Activated naive CD4-positive, alpha-beta T cell treated with anti-CD3 and anti-CD28 coated beads, Interleukin-2, amount 50 U/mL, for 16 hours (primary cell): Measurements from ENCODE around the gene CARD11.

Experiments used
- DNase-seq: peaks from one replicate; pipeline ENCODE4 v3.0.0-alpha.2; 2020

CARD11 gene

DNA sequence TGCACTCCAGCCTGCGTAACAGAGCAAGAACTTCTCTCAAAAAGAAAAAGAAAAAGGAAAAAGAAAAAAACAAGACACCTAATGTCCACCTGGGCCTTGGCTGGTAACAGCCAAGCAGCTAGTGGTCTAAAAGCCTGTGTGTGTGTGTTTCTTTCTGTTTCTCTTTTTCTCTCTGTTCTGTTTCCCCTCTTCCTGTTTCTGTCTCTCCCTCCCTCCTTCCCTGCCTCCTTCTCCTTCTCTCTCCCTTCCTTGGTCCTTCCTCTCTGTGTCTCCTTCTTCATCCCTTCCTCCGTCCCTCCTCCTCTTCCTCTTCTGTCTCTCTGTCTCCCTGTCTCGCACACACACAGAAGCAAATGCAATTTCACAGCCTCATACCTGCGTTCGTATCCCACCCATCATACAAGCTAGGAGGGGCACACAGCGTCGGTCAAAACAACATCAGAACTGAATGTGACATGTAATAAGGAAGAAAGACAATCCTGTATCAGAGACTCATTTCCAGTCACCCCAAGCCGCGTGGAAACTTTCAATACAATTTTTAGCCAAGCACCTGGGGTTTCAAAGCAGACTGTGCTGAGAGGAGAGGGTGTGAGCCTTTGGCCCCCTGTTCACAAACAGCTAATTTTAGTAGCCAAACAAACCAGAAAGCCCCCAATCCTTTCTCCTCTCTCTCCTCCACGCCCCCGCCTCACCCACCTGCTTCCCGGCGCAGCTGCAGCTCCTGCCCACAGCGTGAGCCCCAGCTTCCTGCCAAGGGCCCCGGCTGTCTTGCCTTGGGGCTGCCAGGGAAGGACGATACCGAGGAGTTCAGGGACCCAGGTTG is 149.3 kb downstream of the CARD11 start:
- peak; percentile 63 for DNase-seq

DNA sequence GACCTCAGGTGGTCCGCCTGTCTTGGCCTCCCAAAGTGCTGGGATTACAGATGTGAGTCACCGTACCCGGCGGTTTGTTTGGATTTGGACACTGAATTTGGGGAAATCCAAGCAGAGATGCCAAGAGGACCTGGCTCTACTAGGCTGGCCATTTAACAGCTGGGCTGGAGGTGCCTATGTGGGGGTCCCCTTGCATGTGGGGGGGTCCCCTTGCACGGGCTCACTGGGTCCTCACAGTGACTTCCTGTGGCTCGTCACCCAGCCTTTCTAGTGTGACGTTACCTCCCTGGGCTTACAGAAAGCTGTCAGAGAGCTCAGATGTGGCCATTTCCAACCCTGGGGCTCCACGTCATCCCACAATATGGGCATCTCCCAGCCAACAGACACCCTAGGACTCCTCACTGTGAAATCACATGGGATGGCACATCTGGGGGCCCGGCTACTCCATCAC is 150.2 kb downstream of the CARD11 start:
- DNase-seq = no peak

DNA sequence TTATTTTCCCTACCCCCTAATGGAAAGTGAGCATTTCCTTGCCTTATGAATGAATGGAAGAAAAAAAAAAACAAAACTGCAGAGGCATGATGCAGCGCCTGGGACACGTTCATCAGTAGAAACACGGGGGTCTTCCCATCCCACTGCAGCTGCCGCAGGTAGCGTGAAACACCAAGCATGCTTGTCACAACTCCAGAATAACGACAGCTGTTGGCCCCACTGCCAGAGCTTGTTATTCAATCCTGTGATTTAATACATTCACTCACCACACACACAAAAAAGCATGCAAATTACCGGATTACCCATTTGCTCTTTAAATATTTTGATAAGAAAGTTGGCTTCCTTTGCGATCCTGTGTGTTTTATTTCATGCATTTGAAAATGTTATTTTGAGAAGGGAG is 151.1 kb downstream of the CARD11 start:
- DNase-seq = no peak

DNA sequence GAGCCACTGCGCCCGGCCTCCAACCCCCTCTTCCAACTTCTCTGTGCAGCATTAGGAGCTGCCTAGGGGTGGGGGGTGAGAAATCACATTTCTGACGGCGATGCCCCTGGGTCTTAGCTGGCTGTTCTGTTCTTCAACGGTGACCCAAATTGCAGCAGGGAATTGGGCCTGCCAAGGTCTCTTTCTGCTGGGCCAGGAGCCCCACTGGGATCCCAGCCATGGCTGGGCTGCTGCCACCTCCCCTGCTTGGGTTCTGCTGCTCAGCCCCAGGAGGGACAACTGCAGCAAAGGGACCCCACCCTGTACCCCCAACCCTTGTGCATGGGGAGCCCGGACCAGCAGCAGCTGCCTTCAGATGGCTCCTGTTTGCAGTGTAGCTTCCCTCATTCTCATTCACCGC is 155.9 kb downstream of the CARD11 start:
- DNase-seq = no peak

DNA sequence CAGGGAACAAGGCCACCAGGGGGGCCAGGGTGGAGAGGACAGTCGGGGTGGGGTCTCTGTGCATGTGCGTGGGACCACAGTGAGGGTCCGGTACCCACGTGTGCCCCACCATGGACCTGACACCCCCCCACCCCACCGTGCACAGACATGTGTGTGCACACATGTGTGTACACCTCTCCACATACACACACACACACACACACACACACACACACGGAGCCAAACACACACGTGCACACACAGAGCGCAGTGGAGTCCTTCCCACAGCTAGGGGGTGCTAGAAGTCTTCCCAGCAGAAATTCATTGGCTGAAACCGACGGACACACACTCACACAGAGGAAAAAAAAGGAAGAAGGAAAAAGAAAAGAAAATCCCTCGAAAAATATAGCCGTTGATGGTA is 156.8 kb downstream of the CARD11 start:
- peak; percentile 55 for DNase-seq

DNA sequence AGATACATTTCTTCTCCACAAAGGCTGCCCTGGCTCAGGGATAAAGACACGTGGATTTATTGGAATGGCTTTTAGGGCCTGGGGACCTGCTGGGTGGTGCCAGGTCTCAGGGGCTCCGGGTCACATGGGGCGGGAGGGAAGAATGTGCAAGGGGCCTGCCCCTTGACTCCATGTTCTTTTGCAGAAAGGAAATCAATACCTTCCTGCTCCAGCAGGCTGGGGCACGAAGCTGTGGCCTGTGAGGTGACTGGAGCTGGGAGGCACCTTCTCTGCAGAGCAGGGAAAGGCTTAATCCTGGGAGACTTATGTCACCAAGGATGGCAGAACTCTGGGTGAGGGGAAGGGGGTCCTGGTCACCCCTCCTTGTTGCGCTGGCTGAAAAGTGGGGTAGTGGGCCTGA is 157.3 kb downstream of the CARD11 start:
- no peak for DNase-seq

DNA sequence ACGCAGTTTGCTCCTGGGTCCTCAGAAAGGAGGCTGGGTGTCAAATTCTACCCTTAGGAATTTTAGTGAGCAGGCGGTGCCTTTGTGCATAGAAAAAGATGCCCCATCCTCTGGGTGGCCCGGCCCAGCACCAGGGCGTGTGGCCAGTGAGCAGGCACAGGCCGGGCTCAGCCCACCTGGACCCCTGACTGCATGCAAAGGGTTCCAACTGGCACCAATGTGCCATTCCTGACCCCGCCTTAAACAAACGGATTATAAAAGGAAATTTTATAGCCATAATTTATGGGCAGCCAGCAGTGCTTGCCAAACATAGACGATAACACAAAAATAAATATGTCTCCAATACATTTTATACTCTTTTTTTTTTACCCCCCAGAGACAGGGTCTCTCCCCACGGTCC is 159.5 kb downstream of the CARD11 start:
- DNase-seq = no peak

DNA sequence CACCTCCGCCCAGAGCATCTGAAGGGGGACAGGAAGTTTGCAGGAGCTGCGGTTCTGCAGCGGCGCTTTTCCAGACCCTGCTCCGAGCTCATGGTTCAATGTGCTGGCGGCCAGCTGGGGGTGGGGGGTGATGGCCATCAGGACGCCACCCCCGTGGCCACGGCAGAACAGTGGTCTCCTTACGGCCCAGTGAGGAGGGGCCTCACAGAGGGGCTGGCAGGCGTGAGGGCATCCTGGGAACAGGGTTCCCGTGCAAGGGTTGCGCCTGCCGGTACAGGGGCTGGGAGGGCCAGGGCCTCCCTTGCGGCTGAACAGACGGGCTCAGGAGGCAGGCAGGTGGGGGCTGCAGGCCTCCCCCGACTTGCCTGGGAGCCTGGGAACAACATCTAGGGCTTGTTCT is 160.6 kb downstream of the CARD11 start:
- no peak for DNase-seq

DNA sequence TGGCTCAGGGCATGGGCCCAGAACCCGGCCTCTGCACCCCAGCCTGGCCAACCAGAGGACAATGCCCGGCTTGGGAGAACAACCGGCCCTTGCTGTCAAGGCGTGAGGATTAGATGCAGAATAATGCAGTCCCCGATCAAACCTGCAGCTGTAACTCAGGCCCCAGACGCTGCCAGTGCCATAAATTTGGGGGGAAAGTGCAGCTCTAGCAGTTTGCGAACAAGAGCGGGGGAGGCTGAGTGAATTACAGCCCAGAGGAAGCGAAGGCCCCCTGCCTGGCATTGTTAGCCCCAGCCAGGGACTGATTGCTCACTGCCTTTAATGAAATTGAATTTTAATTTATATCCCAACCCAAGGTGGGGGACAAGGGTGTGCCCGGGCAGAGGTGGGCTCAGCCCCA is 161.6 kb downstream of the CARD11 start:
- DNase-seq = no peak

DNA sequence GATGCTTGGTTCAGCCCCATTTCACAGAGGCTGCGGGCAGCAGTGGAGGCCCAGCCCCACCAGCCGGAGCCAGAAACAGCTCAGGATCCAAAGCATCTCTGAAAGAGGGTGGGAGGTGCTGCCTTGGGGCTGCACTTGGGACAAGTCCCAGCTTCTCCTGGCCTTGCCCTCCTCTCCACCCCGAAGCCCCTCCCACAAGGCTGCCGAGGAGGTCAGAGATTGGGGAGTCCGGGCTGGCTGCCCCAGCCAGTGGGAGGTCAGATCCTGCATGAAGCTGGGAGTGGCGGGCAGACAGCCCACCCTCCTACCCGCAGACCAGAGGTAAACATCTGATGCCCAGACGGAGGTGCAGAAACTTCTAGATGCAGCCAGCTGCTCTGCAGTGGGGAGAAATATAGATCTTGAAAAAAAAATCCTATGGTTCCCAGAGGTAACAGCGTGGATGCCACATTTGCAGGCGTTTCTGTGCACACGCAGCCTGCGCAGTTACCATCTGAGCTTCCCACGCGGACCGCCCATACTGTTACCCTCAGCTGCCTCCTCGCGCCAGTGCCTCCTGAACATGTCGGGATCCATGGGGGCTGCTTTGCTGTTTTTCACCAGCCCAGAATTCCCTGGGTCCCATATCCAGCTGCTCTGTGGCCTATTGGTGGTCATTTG is 162.7 kb downstream of the CARD11 start:
- no peak for DNase-seq

DNA sequence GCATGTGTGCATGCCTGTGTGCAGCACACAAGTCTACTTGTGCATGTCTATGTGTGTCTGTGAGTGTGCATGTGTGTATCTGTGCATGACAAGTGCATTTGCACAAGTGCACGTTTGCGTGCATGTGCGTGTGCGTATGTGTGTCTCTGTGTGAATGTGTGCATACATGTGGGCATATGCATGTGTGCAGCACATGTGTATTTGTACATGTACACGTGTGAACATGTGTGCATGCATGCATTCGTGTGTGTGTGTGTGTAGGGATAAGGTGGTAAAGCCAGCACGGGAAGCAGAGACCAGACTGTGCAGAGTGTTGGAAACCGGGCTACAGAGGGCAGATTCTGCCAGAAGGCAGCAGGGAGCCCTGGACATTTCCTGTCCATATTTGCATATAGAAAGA is 163.6 kb downstream of the CARD11 start:
- no peak for DNase-seq

DNA sequence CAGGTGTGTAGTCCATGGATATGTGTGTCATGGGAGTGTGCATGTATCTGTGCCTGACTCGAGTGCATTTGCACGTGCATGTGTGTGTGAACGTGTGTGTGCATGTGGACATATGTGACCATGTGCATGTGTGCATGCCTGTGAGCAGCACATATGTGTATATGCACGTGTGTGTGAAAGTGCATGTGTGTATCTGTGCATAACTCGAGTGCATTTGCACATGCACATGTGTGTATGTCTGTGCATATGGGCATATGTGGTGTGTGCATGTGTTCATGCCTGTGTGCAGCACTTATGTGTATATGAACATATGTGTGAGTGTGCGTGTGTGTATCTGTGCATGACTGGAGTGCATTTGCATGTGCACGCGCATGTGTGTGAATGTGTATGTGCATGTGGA is 164.3 kb downstream of the CARD11 start:
- no peak for DNase-seq

DNA sequence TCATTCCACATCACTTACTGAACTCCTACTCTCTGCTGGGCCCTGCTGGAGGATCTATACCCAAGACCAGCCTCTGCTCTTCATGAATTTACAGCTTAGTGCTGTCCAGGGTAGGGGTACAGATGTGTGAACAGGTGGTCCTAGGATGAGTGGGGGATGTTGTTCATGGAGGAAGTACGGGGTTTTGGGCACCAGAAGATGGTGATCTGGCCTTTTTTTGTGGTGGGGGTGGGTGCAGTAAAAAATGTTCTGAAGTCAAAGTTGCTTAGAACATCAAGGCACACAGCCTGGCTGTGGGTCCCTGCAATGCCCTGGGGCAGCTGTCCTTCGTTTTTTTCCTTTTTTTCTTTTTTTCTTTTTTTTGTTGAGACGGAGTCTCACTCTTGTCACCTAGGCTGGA is 165.4 kb downstream of the CARD11 start:
- DNase-seq = no peak

DNA sequence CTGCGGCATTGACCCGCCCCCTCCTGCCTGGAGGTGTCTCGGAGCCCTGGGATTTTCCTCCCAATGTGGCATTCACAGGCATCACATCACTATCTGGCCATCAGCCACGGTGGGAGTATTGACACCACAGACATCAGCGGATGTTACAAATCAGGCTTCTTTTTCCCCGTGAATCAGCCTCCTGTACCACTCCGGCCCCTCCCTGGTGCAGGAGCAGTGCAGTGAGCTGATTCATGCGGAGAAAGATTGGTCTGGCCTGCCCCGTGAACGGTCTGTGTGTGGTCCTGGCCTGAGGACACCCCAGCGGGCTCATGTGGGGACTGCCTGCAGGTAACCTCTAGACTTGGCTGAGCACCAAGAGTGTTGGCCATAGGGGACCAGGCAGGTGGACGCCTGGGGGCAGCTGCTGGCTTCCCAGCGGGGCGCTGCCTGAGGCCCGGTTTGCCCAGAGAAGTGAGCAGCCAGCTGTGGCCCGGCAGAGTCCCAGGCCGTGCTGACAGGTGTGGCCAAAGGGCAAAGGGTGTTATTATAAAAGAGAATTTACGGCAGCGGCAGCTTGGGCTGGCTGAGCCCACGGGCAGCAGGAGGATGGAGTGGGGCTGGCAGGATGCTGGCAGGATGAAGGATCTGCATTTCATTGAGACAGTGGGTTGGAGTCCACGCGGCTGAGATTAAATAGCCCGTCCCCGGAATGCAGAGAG is 167.5 kb downstream of the CARD11 start:
- DNase-seq = no peak

DNA sequence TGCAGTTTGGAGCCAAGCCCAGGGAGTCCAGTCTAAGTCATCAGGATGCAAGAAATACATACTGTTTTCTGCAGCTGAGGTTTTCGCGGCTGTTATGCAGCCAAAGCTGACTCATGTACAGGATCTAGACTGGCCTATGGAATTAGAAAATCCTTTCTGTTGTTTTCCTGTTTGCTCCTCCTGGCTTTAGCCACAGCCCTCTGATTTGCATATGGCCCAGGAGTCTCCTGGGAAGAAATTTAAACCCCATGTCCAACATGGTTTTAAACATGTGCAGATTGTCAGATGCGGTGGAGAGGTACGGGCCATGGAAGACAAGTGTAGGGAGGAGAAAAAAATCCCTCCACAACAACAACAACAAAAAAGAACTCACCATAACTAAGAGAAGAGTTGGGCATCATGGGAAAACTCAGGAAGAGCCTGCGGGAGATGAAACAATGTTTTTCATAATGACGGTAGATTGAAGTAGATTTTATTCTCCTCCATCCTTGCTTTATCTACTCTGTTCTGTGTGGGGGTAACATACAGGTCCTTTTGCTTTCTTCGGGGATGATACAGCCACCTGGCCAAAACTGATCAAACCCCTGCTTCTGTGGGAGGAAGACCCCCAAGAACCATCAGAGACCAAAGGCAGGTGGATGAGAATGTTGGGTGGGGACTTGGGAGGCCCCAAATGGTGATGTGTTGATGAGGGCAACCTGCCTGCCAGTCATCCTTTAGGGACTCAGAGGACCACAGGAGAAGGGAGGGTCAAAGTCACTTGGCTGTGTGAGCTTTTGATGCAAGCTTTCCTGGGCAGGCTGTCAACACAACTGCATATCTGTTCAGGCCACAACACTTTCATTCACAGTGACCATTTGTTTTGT is 169.7 kb downstream of the CARD11 start:
- DNase-seq = no peak

DNA sequence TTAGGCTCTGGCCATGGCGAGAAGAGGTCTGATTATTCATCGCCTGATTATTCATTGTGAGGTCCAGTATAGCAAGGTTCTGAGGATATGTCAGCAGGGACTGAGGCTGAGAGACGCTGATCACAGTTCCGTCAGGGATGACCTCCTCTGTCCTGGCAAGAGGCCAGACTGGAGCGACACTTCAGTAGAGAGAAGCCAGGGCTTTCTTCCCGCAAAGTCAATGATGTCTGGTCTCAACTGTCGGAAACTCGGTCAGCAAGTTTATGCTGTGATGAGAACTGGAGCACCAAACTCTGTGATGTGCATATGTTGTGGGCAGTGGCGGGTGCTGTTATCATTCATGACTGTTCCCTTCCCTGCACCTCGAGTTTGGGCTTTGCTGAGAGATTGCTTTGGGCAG is 170.5 kb downstream of the CARD11 start:
- DNase-seq = no peak

DNA sequence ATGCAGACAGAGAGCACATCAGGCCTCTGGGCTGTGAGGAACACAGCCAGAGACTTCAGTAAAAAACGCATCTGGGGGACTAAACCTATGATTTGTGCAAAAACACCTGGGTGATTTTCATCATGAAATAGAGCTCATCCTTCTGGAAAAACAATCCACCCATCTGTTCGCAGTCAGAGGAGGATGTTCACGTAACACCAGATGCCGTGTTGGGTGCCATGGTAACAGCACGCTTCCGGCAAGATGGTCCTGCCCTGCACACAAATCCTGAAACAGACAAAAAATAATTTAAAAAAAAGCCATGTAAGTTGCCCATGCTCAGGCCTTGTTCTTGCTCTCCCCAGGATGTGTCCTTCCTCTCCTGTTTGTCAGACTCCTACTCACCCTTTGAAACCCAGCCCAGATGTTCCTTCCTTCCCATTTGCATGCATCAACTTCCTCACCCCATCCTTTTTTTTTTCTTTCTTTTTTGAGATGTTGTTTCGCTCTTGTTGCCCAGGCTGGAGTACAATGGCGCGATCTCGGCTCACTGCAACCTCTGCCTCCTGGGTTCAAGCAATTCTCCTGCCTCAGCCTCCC is 171.3 kb downstream of the CARD11 start:
- no peak for DNase-seq

DNA sequence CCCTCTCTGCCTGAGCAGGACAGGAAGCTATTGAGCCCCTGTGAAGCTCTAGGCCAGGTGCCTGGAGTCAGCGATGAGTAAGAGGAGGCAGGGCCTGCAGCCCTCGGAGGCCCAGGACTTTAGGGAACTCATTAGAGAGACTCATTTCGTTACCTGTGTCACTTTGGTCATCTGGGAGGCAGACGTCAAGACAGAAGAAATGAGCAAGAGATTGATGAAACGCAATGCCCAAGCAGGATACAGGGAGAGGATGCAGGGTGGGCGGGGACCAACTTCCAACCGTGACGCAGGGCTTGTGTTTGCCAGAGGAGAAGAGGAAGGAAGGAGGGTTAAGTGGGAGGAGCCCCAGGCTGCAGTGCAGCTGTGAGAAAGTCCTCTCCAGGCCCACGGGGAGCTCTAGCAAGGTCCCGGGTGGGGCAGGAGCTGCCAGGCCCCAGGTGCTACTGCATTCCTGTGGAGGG is 173.2 kb downstream of the CARD11 start:
- DNase-seq = peak; percentile 37

DNA sequence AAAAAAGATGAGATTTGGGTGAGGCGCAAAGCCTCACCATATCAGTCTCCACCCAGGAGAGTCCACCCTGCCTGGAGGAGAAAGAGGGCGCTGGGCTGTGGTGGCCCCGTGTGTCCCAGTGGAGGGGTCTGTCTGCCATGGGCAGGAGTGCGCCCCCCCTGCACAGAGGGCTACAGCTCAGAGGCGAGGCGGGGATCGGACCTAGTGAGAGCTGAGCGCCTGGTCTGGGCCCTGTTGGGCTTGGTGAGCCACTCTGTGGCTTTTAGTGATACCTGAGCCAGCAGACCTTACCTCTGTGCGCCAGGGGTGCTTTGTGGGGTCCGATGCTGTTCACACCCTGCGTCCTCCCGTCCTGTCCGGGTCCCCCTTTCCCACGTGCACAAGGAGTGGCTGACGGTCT is 173.7 kb downstream of the CARD11 start:
- DNase-seq = no peak

DNA sequence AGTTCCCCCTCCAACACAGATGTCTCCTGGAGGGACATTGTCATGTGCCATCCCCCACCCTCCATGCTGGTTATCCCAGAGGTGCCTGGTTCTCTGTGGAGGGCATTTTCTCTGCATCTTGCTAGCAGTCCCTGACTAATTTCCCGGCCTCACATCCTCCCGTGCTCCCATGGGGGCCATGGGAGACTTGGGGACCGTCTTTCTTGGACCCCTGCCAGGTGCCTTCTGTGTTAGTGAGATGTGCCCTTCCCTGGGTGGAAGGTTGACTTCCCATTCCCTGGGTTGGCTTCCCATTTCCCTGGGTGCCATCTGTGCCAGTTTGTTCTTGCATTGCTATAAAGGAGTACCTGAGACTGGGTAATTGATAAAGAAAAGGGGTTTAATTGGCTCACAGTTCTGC is 177.1 kb downstream of the CARD11 start:
- no peak for DNase-seq

DNA sequence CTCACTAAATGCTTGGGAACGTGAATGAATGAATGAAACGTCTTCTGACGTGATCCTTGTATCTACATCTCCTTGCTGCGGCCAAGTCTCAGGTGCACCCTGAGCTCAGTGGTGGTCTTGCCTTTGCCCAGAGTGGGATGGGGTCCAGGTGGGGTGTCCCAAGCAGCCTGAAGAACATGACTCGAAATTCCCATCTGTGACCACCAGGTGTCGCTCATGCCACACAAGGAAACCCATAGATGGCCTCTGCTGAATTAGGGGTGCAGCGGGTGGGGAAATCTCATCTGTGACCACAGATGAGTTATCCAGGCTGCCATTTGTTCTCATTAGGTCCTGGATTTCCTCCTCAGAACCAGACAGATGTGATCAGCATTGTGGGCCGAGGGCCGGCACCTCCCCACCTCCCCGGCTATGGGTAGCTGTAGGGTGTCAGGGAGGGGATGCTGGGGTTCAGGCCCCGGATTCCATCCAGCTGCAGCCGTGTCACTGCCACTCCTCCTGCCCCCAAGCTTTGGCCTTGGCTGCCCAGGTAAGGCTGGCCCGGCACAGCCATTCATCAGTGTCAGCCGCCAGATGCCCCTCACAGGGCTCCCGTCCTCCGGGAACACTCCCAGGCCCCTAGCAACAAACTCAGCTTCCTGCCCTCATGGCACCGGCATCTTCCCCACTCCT is 178.5 kb downstream of the CARD11 start:
- DNase-seq = peak; percentile 73
